GM18870 (cell line): Measurements from ENCODE around the gene CIB4.
"Not testable (repeated sequence)": the region's sequence is repeated elsewhere in the genome, so short reads cannot be mapped to it uniquely, and the experiment has no call there.

Experiments
- ATAC-seq: cut with Tn5 transposase; IDR thresholded peaks from one replicate; pipeline ENCODE4 v1.9.1; 2021; ENCODE audit warnings: moderate library complexity; ENCODE audit not compliant: unreplicated experiment

CIB4 gene

DNA sequence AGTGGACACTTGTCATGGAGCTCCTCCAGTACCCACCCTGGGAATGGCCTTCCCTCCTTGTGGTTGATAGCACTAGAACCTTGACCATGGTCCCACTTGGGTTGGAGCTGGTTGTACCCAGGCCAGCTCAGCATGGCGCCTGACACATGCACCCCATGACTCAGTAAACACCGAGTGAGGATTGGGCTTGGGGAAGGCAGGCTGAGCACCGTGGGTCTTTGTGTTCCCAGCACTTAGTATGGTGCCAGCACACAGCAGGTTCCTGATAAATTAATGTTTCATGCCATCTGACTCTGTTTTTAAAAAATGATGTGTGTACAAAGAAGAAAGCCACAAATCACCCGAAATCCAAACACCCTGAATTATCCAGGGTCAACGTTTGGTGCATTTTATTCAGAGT, 69.8 kb downstream of the CIB4 start:
- no peak for ATAC-seq

DNA sequence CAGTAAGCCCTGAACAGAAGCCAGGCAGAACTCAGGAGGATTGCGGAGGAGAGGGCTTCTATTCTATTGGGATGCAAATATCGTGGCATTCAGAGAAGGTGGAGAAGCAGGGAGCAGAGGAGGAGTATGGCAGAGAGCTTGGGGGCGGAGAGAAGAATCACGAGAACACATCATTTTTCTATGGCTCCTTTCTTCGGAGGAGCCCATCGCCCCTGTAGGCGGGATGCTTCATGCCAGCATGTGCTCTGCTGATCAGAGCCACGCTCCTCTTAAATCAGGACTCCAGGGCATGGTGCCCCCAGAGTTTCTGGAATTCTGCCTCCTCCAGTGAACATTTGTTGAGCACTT, 71.1 kb downstream of the CIB4 start:
- no peak for ATAC-seq

DNA sequence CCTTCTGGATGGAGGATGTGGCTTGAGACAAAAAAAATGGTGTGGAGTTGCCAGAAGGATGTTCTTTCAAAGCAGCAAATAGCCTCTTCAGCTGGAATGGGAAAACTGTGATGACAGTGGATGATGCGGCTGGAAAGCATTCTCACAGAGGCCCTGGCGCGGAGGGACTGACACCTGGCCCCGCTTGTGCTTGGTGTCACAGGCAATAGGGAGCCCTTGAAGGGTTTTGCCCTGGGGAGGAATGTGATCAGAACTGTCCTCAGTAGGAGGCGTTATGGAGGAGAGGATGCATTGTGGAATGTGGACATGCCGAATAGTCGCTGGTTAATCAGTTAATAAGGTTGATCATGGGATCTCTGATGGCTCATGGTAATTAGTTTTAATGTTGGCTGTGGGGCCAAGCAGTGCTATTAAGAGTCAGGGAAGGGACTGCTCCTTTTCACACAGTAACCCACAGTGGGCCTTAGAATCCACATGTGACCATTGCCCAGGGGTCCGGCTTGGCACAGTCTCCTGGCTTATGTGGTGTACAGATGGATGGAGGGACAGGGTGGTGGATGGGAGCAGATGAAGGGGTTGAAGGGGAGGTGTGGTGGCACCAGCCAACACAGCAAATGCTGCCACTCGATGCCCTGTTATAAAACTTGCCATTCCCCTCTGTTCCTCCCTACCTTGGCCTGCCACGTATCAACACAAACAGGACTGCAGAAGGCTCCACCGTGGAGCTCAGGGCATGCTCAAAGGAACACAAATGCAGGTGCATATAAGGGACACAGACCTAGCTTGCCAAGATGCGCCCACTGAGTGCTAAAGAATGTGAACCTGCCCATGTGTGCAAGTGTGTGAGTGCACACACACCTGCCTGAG, 71.7 kb downstream of the CIB4 start:
- no peak for ATAC-seq

DNA sequence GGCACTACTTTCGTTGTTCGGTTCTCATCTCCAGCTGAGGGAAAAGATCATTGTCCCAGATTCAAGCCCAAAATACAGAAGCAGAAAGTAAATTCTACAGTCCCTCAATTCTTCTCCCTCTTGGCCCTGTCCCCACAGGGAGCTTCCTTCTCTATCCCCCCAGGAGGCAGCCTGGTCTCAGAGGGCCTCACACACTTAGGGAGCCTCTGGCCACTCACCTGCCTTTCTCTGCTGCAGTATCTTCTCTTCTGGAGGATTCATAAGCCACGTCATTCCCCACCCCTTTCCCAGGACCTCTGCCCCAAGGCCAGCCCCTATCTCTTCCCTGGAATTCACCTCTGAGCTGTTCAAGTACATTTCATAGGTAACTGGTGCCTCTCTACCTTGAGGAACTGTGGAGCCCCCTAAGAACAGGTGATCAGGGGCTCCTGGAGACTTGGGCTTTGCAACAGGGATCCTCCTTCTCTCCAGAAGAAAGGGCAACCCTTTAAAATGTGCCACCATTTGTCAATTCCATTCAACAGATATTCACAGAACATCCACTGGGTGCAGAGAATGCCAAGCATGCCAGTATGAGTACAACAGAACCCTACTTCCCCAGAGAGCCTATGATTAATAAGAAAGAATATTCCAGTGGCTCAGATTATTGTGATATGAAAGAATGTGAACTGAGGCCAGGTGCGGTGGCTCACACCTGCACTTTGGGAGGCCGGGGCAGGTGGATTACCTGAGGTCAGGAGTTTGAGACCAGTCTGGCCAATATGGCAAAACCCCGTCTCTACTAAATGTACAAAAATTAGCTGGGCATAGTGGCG, 72.9 kb downstream of the CIB4 start:
- no peak for ATAC-seq

DNA sequence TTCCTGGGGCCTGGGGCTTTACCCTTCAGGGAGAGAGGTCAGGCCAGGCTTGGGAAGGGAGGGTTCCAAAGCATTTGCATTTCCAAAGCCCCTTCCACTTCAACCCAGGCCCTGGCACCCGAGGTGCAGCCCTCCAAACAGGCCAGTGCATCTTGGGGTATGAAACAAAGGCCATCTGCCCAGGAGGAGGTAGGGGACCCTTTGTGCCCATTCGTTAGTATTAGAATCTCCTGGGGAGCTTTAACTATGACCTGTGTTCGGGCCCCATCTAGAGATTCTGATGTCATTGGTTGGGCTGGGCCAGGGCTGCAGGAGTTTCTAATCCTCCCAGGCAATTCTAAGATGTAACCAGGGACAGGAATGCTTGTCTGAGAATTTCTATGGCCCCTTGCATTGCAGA, 73.6 kb downstream of the CIB4 start:
- ATAC-seq: no peak

DNA sequence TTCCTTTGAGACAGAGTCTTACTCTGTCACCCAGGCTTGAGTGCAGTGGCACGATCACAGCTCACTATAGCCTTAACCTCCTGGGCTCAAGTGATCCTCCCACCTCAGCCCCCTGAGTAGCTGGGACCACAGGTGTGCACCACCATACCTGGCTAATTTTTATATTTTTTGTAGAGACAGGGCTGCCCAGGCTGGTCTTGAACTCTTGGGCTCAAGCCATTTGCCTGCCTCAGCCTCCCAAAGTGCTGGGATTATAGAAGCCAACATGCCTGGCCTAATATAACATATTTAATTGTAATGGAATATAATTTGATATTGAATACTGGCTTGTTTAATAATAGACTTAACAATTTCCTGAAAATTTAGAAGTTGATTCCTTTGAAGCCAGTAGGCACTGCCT, 74.4 kb downstream of the CIB4 start:
- not testable (repeated sequence) for ATAC-seq

DNA sequence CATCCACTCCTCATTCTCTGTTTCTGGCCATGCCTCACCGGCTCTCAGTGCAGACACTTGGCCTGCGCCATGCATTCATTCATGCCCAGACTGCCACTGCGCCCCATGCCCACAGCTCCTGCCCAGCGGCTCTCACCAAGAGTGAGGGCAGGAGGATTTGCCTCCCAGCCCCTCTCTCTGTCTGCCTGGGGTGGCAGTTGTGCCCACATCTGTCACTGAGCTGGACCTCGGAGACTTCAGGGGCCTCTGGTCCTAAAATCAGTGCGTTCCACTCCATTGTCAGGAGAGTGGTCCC, 75.1 kb downstream of the CIB4 start:
- no peak for ATAC-seq

DNA sequence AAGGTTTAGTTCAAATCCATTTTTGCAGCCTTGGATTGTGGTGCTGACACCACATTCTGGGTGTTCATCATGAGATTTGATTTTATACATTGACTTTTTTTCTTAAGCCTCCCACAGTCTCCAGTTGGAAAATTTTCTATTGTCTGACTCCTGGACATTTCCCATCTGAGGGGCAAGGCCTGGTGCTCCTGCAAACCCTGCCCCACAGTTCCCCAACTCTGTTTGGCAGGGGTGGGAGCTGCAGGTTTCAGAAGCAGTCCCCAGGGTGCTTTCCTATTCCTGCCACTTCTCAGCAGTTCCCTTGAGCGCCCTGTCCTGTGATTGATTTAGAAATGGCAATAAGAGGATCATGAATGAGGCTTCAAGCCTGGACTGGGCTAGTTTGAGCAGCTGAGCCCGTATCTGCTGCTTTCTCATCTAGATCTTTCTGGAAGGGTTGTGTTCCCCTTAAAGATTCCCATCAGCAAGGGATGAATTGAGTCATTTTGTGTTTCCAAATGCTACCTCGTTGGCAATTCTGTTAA, 77.0 kb downstream of the CIB4 start:
- ATAC-seq: no peak

DNA sequence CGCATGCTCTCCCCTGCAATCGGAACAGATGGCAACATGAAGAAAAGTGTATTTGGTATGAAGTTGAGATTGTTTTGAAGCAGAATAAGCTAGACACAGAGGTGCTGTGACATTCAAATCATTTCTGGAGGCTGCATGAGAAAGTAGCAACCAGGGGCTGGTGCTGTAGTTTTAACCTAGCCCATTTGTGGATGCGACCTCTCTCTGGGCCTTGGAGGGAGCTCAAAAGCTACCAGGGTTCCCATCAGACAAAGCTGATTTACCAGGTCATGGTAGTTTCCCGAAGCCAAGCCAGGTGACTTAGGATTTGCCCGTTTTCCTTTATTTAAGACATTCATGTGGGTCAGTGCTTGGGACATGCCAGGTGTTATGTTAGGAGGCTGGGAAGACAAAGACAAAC, 77.5 kb downstream of the CIB4 start:
- ATAC-seq: no peak

DNA sequence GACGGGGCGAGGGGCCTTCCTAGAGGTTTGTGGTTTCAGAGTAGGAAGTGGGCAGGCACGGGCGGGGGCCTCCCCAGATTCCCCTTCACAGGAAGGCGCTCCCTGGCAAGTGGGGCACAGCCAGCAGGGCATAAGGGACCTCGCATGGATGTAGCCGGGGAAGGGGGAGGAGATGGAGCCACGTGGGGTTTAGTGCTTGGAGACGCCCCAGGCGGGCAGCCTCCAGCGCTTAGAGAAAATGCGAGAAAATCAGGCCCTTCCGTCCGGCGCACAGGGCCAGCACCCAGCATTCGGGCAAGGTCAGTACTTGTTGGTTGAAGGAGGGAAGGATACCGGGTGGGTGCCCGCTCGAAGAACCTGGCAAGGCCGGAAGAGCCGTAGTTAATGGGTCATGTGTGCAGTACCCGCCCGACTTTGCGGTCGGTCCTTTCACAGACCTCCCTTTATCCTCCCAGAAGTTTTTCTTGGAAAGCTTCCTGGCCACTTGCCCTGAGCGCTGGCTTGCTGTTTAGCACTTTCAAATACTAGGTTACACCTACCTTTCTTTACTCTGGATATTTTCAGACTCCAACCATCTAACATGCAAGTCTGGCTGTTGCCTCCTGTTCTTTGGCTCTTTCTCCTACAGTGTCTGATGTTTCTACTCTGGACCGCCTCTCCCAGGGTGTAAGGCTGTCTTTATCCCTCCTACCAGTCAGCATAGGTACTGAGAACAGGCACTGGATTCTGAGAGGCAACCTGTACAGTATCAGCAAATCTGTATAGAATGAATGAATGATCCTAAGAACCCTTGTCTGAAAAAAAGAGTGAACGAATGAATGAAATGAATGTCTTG, 78.1 kb downstream of the CIB4 start:
- ATAC-seq: no peak

DNA sequence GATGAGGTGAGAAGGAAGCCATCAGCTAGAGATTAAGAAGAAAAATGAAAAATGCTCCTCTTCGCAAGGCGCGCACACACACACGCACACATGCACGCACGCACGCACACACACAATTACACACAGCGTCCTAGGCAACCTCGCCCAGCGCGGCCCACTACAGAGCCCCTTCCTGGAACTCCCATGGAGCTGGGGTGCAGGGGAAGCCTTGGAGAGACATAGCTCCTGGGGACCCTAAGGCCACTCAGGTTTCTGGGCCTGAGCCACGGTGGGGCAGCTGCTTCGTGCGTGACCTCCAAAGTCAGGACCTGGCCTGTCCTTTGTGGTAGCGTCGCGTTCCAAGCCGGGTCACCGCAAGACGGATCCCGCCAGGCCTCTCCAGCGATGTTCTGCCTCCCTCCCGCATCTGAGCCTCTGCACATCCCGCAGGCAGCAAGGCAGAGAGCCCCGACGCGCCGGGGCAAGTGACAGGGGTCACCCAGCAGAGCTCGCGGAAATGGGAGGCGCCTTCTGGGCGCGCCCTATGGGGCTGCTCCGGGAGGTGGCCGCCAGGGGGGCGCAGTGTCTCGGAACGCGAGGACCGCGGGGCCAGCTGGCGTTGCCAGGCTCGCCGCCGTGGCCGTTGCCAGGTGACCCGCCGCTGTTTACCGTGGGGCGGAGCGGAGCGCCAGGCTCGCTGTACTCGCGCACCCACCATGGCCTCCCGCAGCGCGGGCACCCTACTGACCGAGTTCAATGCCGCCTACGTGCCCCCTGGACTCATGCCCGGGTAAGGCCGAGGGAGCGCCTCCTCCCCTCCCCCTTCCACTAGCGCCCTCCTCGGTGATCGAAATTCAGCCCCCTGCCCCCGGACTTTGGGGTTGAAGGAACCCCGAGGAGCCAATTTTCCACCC, 79.0 kb downstream of the CIB4 start:
- no peak for ATAC-seq

DNA sequence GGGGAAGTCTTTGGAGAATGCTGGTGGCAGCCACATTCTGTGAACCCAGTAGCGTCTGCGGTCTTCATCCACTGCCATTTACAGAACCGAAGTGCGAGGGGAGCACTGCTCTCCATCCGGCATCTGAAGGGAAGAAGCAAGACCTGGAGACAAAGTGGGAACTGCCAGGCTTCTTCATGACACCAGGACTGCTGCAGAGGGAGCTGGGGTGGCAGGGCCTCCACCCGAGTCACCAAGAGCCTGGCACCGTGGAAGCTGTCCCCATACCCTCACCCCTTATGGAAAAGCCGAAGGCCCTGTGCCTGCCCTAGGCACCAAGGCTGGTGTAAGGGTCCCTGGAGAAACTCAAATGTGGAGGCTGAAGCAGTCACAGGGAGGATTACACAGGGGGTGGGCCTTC, 79.8 kb downstream of the CIB4 start:
- ATAC-seq: no peak

DNA sequence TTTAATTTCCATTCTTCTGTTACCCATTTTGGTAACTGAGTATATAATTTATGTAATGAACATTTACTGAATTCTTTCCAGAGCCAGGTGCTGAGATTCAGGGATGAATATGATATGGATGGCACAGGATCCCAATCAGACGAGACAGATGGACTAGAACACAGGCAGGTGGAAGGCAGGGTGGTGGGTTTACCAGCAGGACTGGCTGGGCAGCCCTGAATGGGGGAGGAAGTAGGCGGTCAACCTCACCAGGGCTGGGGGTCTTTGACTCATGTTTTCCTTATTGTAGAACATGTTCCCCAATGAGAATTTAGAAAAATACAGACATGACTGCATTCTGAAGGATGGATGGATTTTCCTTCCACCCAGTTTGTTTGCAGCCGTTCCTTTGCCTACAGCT, 80.3 kb downstream of the CIB4 start:
- ATAC-seq: no peak

DNA sequence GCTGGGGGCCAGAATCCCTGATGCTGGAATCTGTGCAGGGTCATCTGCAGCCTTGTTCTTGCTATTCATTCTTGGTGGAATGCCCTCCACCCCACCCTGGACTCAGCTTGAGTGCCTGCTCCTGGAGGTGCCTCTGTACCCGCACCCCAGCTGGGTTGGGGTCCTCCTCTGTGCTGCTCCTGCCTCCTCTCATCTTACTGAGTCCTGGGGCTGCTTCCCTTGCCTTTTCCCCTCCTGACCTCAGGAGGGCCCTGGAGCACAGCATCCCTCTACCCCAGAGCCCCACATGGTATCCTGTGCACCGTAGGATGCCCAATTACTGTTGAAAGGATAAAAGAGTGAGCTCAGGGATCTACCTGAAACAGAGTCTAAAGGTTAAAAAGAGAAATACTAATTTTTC, 81.6 kb downstream of the CIB4 start:
- ATAC-seq: no peak

DNA sequence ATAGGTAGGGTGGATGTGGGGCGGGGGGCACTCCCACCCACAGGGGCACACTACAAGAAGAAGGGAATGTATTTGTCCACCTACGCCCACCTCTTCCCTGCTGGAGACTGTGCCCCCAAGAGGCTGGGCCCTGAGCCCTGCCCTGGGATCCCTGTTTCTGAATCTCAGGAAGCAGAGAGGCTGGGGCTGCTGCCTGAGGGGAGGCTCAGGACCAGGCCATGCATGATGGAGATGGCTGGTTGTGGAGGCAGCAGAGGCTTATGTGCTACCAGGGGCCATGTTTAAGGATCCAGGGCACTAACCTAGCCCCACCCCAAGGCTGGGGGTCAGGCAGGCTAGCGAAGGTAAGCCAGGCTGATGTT, 82.1 kb downstream of the CIB4 start:
- no peak for ATAC-seq

DNA sequence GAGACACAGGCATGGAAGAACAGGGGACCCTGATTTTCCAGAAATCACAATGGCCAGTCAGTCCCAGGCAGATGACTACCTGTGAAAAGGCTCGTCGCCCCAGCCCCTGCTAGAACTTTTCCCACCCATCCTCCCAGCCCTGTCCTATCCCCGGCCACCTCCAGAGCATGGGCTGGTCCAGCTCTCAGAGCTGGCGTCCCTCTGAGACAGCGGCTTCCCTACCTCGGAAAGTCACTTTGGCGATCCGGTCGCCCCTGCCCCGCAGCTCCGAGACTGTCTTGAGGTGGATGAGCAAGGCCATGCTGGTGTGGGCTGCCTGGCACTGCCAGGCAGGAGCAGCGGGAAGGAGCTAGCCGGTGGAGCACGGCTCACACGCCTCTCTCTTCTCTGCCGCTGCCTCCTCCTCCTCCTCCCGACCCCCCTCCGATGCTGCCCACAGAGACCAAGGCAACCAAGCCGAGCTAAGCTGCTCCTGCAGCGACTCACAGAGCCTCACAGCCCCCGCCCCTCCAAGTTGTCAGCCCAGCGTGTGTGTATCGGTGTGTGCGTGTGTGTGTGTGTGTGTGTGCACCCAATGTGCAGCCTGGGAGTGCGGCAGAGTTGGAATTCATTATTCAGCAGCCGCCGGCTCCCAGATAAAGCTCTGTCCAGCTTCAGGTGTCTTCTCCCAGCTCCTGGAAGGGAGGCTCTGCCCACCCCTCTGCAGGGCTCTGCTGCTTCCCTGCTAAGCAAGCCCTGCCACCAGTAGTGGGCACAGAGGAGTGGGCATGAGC, 82.7 kb downstream of the CIB4 start:
- no peak for ATAC-seq

DNA sequence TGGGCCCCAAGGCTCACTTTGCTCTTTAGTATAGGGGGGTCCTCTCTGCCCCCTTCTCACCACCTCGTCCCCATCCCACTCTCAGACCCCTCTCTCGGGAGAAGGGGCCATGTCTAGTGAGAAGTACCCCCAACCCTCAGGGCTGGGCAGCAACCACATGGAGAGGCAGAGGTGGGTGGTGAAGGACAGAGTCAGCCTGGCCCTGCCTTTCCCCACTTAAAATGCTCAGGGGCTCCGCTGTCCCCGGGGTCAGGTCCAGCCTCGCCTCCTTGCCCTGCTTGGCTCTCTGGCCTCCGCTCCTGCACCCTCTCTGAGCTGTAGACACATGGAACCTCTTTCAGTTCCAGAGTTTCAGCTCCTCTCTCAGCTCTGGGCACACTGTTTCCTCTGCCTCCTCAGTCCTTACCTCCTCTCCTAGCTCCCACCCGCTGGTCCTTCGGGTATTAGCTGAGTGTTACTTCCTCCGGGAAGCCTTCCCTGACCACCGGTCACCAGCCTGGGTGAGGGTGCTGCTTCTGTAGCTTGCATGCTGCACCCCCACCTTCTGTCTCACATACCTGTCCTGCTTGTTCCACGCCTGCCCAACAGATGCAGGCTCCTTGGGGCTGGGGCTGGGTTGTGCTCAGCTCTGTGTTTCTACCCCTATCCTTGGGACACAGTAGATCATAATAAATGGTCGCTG, 83.8 kb downstream of the CIB4 start:
- ATAC-seq: no peak

DNA sequence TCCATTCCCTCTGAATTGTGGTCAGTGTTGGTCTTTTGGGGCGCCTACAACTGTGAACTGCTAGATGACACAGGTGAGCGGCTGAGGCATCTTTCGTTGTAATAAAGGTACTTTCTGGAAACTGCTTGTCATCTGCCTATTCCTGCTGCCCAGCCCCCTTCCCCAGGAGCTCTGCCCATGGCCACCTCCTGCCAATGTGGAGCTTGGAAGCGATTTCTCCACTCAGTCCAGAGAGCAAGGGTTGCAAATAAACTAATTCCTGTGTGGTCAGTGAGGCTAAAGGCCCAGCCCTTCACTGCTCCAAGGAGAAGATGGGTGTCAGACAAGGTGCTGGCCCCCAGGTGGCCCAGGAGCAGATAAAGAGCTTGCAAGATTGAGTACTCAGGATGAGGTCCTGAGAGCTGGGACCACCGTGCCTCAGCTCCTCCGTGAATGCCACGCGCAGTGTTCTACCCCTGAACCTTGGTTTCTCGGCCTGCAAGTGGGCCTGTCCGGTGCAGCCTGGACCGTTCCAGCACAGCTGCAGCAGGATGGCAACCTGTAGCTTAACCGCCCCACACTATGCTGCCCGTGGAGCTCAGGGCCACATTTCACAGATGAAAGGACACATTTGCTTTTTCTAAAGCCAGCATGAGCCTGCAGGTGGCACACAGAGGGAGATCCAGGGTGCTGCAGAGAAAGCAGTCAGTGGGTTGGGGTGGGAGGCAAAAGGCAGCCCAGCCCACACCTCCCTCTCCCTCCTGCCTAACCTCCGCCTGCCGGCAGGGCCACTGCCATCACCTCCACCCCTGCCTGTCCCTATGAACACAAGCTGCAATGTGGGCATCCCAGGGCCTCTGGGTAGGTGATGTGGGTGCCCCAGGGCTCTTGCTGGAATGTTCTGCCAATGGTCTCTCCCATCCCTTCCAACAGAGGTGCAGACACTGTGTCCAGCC, 84.6 kb downstream of the CIB4 start:
- ATAC-seq: no peak
